DND-41 (cell line): ENCODE measurements around the gene KRT25.
A peak's percentile ranks its signal among the peaks of the same experiment; 100 is the strongest.

Source experiments
- ATAC-seq: fragments of 200-7000 bp; cut with Tn5 transposase; 3 replicates; pipeline ENCODE4 v1.9.1; 2021; ENCODE audit warnings: low read depth; ENCODE audit not compliant: insufficient read depth
- DNase-seq: peaks from one replicate; pipeline ENCODE4 v3.0.0-alpha.2; 2020
- H2AFZ ChIP-seq: 2 replicates; pipeline ENCODE4 v1.6.0; 2012; ENCODE audit warnings: low read depth, low read length
- H3K27ac ChIP-seq: 2 replicates; pipeline ENCODE4 v1.5.1; 2012; ENCODE audit warnings: low read length, inconsistent platforms
- H3K27me3 ChIP-seq: fragments of 200-600 bp; sonication (generic); 2 replicates; pipeline ENCODE4 v1.6.0; 2012; ENCODE audit warnings: low read length, mild to moderate bottlenecking, inconsistent platforms; ENCODE audit not compliant: insufficient read depth, poor library complexity
- H3K36me3 ChIP-seq: 2 replicates; pipeline ENCODE4 v1.5.1; 2012; ENCODE audit warnings: low read length, inconsistent platforms; ENCODE audit not compliant: insufficient read depth
- H3K4me1 ChIP-seq: 2 replicates; pipeline ENCODE4 v1.5.1; 2012; ENCODE audit warnings: mild to moderate bottlenecking, low read length; ENCODE audit not compliant: insufficient read depth
- H3K4me2 ChIP-seq: 2 replicates; pipeline ENCODE4 v1.6.0; 2012; ENCODE audit warnings: mild to moderate bottlenecking, moderate library complexity, low read length, inconsistent platforms; ENCODE audit not compliant: insufficient read depth
- H3K4me3 ChIP-seq, 2 experiments: fragments of 200-600 bp in 1 of 2; shearing (Covaris generic) in 1 of 2; 2 replicates each; pipeline ENCODE4 v1.5.1; 2012 to 2016; ENCODE audit warnings: inconsistent platforms in 2 of 2, low read length in 2 of 2, mild to moderate bottlenecking in 2 of 2, low read depth in 1 of 2, moderate library complexity in 1 of 2
- H3K79me2 ChIP-seq: 2 replicates; pipeline ENCODE4 v1.6.0; 2012; ENCODE audit warnings: low read length, inconsistent platforms; ENCODE audit not compliant: insufficient read depth
- H3K9ac ChIP-seq: 2 replicates; pipeline ENCODE4 v1.6.0; 2012; ENCODE audit warnings: low read depth, mild to moderate bottlenecking, inconsistent platforms, low read length, moderate library complexity
- H3K9me3 ChIP-seq: 2 replicates; pipeline ENCODE4 v1.5.1; 2012; ENCODE audit warnings: low read length, moderate library complexity, mild to moderate bottlenecking, inconsistent platforms; ENCODE audit not compliant: insufficient read depth, severe bottlenecking
- H4K20me1 ChIP-seq: 2 replicates; pipeline ENCODE4 v1.6.0; 2012; ENCODE audit warnings: low read length; ENCODE audit not compliant: insufficient read depth
- EZH2 ChIP-seq: IDR thresholded peaks from 3 replicates; pipeline ENCODE4 v1.6.1; 2012; ENCODE audit warnings: borderline replicate concordance, low read depth, mild to moderate bottlenecking, moderate library complexity, low read length, inconsistent platforms; ENCODE audit not compliant: severe bottlenecking
- TF ChIP-seq, protein P1 (sequence below): IDR thresholded peaks from 2 replicates; pipeline ENCODE4 v1.5.1; 2012; ENCODE audit warnings: borderline replicate concordance, low read length, moderate library complexity, mild to moderate bottlenecking; ENCODE audit not compliant: poor library complexity, severe bottlenecking; ENCODE audit errors: extremely low read depth

Gene KRT25

DNA sequence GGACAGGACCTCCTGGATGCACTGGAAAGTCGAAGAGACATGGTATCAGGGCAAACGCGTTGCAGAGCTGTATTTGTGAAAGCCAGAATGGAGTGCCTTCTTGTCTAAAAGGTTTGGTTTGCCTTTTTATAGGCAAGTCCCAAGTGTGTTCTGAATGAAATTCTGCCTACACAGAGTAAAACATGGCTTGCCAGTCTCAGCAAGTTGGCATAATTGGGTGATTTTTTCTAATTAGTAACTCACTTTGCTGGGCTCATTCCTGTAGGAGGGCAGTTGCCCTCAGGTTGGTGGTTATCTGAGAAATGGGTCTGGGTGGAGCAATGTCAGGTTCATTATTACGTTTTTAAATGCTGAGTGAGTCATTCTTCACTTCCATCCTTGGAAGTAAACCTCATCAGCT lies at the start of gene KRT25:
TSS of gene KRT25 (minus strand) at position 101 of the 400 bp plus-strand sequence. CDS start at position 41, 60 bp downstream.
- H3K27me3 ChIP-seq, result no peaks in the 10 kb centered on the region
- no peaks in the 10 kb centered on the region for H3K36me3 ChIP-seq
- peaks cover 1% of the 10 kb centered on the region for H3K9me3 ChIP-seq
- H3K4me1 ChIP-seq, result no peaks in the 10 kb centered on the region
- H3K79me2 ChIP-seq, result no peaks in the 10 kb centered on the region
- no peak within 1 kb of the TSS for H2AFZ ChIP-seq
- no peak within 1 kb of the TSS for H3K4me2 ChIP-seq
- H3K4me3 ChIP-seq, result no peak within 1 kb of the TSS
- H3K27ac ChIP-seq, result no peak within 1 kb of the TSS
- ATAC-seq, result no peak
- H4K20me1 ChIP-seq, result no peaks in the 10 kb centered on the region
- DNase-seq, result no peak
- TF ChIP-seq EZH2, result no peak
- TF ChIP-seq, protein P1, sequence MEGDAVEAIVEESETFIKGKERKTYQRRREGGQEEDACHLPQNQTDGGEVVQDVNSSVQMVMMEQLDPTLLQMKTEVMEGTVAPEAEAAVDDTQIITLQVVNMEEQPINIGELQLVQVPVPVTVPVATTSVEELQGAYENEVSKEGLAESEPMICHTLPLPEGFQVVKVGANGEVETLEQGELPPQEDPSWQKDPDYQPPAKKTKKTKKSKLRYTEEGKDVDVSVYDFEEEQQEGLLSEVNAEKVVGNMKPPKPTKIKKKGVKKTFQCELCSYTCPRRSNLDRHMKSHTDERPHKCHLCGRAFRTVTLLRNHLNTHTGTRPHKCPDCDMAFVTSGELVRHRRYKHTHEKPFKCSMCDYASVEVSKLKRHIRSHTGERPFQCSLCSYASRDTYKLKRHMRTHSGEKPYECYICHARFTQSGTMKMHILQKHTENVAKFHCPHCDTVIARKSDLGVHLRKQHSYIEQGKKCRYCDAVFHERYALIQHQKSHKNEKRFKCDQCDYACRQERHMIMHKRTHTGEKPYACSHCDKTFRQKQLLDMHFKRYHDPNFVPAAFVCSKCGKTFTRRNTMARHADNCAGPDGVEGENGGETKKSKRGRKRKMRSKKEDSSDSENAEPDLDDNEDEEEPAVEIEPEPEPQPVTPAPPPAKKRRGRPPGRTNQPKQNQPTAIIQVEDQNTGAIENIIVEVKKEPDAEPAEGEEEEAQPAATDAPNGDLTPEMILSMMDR, result no peak
- no peak within 1 kb of the TSS for H3K9ac ChIP-seq

- no peaks in the 10 kb centered on the region; the same call in 1 of the 2 replicates for H3K4me1 ChIP-seq
- H4K20me1 ChIP-seq, result no peaks in the 10 kb centered on the region
- H3K27ac ChIP-seq, result no peak overlapping the region
- no peak overlapping the region for H3K9ac ChIP-seq
- no peak overlapping the region for H3K4me2 ChIP-seq
- TF ChIP-seq, protein P1, result peak; percentile 94
- TF ChIP-seq EZH2, result no peak
- DNase-seq (peak; percentile 76), ATAC-seq (peak; percentile 96)
- H3K36me3 ChIP-seq, result no peaks in the 10 kb centered on the region
- no peaks in the 10 kb centered on the region for H3K9me3 ChIP-seq
- no peaks in the 10 kb centered on the region for H3K79me2 ChIP-seq
- H2AFZ ChIP-seq, result no peak overlapping the region
- peaks cover 34% of the 10 kb centered on the region for H3K27me3 ChIP-seq
- no peak overlapping the region for H3K4me3 ChIP-seq
These were observed 48.5 kb upstream of the KRT25 start for GRCh38 chr17:40803617-40804082.

- no peak overlapping the region for H3K4me3 ChIP-seq
- H3K79me2 ChIP-seq, result no peaks in the 10 kb centered on the region
- no peaks in the 10 kb centered on the region for H3K9me3 ChIP-seq
- ATAC-seq, result no peak
- H3K27me3 ChIP-seq, result peaks cover 37% of the 10 kb centered on the region
- H3K4me2 ChIP-seq, result no peak overlapping the region
- H3K4me1 ChIP-seq, result no peaks in the 10 kb centered on the region; the same call in 1 of the 2 replicates
- no peak overlapping the region for H2AFZ ChIP-seq
- no peaks in the 10 kb centered on the region for H4K20me1 ChIP-seq
- no peaks in the 10 kb centered on the region for H3K36me3 ChIP-seq
- TF ChIP-seq, protein P1, result no peak
- no peak for TF ChIP-seq EZH2
- H3K9ac ChIP-seq, result no peak overlapping the region
- no peak for DNase-seq
- H3K27ac ChIP-seq, result no peak overlapping the region
These were observed 46.0 kb upstream of the KRT25 start for GRCh38 chr17:40801157-40801556.
